HTERT RPE-1 (cell line): ENCODE results near the gene TSPAN9.

ENCODE experiments used
- in situ Hi-C: fragments of 300-500 bp; cut with MboI; formaldehyde crosslinking; loops from 4 replicates; pipeline ENCODE4 v1.14.3; 2020; ENCODE audit warnings: low sequenced_read_pairs

TSPAN9 gene

GRCh38 chr12:3157581-3158323 is 80.6 kb downstream of the TSPAN9 start:
- in situ Hi-C loops, result no loop called here

DNA sequence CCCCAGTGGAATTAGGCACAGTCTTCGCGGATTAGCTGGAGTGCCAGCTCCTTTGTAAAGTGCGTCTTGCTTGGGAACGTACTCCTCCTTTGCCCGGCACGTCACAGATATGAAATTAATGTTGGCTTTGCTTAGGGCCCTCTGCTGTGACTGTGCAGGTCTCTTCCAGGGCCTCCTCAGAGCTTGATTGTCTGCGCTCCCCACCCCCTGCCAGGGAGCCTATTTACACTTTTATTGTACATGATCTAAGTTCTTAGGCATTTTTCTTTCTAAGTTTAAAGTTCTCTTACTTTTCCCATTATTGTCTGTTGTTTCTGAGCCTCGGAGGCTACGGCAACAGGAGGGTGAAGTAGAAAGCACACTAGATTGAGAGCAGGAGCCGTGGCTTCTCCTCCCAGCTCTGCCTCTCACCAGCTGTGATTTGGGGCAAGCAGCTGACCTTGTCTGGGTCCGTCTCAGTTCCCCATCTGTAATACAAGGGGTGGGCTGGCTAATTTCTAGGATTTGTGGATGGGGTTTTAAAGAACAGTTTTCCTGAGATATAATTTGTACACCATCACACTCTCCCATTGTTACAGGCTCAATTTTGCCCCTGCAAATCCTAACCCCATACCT is 81.8 kb downstream of the TSPAN9 start:
- in situ Hi-C loops, result no loop called here

DNA sequence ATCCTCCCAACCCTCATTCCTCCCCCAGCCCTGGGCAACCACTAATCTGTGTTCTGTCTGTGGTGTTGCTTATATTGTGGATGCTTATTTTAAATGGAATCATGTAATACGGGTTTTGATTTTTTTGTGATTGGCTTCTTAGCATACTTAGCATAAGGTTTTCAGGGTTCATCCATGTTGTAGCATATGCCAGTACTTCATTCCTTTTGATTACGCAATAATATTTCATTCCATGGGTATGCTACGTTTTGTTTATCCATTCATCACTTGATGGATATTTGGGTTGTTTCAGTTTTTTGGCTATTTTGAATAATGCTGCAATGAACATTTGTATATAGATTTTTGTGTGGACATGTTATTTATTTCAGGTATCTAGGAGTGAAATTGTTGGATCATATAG is 82.9 kb downstream of the TSPAN9 start:
- in situ Hi-C loops, result no loop called here

GRCh38 chr12:3161861-3162260 is 84.7 kb downstream of the TSPAN9 start:
- in situ Hi-C loops, result no loop called here

DNA sequence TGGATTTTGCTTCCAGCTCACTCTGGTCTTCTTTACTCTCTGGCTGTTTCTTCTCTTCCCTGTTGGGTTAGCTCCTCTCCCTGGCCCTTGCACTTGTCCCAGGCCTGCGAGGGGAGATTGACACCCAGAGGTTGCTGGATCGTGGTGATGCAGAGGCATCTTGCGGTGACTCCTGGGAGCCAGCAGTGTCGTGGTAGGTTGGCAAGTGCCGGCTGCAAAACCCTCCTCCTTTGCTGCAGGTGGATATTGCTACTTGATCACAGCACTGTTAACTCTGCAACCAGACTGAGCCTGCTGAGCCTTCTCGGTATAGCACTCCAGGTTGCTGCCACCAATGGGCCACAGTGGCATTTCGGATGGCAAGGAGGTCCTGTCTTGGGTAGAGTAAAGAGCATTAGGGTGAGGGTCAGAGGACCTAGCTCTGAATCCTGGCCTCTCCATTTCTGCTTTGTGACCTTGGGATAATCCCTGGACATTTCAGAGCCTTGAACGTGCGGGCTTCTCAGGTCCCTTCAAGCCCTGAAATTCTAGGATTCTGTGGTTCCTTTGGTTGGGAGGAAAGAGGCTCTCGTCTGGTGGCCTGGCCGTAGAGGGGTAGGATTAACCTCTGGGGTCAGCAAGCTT is 87.4 kb downstream of the TSPAN9 start:
- in situ Hi-C loops, result no loop called here

DNA sequence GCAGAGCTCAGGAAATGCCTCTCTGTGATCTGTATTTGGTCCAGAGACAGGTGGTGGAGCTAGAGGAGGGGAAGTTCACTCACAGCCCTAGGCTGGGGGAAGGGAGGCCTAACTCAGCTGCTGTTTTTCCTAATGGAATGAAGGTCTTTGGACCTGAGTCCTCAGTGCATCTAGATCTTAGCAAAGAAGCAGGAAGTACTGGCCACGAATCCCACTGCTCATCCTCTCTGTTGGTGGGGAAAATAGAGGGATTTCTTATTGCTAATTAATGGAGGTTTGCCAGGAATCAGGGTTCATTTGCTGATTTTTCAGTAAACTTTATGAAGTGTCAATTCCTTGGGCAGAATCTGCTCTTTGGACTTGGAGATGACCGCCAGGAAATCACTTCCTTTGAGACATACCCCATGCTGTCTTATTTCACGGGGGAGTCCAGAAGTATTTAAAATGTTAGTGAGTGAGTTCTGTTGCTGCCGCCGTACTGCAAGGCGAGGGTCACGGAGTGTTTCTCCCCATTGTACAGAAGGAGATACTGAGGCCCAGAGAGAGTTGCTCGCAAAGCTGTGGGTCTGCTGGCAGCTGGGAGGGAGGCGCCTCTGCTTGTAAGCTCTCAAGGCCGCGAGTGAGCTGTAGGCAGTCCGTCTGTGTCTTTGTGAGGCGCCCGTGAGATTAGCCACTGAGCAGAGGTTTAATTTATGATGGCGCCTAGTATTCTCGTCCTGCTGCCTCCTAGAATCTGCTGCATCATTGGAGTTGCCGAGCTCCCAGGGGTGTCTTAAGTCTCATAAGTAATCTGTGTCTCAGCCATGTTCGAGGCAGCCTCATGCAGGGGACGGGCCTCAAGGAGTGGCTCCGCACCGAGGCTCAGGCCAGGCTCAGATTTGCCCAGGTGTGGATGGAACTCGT is 88.2 kb downstream of the TSPAN9 start:
- in situ Hi-C loops, result no loop called here

- in situ Hi-C loops, result no loop called here
These were observed 90.5 kb downstream of the TSPAN9 start for GRCh38 chr12:3167636-3168035.

DNA sequence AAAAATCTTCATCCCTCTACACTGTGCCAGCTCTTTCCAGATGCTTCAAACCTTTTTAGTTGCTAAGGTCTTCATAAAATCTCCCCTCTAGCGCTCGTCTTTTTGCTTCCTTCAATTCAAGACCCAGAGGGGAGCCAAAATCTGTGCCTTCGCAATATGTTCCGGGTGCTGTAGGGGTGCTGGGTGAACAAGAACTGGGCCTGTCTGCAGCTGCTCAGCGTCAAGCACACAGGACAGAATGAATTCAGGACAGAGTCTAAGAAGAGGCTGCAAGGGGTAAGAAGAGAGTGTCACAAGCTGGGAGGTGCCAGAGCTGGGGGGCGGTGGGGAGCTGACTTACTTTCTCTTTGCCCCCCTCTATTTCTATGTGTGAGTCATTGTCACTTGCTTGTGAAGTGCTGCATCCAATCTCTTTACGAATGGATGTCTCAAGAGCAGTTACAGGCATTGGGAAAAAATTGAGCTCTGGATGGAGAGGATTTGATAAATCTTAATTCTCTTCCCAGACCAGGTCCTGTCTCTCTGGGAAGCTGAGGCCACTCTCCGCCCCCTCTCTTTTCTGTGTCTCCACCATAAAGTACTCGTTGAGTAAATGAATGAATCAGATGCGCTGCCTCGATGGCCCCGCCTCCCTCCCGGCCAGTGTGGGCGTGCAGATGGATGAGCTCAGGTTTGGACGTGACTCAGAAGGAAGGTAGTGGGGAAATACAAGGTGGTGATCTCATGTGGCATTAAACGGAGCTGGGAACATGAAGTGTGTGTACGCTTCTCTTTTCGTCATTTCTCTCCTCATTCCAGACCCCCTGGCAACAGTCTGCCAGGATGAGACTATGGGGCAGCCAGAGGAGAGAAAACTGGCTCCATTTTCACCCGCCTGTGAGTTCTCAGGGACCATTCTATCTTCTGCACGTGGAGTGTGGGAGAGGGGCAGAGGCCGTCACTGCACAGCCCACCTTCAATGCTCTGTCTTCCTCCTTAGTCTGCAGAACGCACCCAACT is 91.3 kb downstream of the TSPAN9 start:
- in situ Hi-C loops, result no loop called here

DNA sequence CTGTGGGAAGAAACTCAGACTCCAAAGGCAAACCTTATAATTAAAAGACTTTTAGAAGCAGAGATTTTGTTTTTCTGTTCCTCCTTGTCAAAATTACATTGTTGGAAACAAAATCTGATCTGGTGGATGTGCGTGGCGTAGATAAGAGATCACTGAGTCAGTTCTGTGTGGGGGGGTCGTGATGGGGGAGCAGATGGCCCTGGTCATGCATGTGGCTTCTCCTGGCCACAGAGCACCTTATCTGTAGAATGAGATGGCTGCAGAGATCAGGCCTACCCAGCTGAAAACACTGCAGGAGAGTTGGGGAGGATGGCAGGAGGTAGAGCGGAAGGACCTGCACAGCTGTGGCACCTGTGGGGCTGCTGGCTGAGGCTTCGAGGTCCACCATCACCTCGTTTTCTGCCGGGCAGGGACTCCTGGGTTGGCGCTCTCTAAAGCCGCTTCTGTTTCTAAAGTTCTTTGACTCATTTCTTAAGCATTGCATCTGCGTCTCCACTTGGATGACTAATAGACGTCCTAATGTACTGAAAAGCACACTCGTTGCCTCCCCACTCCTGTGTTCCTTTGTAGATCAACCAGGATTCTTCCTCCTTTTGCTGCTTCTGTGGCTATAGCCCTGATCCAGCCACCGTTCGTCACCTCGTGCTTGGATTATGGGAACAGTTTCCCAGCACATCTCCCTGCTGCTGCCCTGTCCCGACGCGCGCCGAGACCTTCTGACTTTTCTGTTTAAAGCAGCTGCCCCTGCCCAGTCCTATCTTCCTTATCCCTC is 93.4 kb downstream of the TSPAN9 start:
- in situ Hi-C loops, result no loop called here

DNA sequence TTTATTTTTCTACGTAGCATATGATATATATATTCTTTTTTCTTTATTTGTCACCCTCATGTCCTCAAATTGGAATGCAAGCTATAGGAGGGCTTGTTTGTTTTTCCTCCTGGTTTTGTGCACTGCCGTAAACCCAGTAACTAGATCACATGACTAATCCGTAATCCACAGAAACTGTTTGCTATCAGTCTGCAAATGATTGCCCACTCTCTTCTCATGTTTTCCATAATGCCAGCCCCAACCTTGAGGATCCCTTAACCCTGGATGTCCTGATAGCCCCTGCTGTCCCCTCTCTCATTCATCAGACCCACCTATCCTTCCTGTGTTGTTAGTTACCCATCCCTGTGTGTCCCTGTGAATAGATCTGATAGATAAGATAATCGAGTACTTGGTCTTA is 94.0 kb downstream of the TSPAN9 start:
- in situ Hi-C loops, result no loop called here

- in situ Hi-C loops, result no loop called here
These were observed 95.2 kb downstream of the TSPAN9 start for GRCh38 chr12:3172124-3173007.

DNA sequence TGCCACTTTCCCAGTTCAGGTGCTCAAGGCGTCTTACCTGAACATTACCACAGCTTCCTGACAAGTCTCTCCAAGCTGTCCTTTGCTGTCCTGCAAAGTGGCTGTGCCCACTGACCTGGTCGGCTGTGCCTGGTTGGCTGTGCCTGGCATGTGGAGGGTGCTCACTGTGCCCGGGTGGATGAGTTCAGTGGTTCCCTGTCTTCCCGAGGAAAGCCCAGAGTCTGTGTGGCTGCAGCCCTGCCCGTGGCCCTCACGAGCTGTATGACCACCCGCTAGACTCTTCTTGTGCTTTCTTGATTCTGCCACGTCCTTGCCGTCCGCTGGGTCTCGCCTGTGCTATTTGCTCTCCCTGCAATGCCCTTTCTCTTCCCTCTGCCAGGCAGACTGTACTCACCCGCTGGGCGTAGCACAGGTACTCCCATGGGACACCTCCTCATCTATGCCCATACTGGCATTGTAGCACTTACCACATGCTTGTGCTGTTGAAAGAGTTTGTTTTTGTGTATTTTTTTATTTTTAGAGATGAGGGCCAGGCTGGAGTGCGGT is 95.9 kb downstream of the TSPAN9 start:
- in situ Hi-C loops, result no loop called here

DNA sequence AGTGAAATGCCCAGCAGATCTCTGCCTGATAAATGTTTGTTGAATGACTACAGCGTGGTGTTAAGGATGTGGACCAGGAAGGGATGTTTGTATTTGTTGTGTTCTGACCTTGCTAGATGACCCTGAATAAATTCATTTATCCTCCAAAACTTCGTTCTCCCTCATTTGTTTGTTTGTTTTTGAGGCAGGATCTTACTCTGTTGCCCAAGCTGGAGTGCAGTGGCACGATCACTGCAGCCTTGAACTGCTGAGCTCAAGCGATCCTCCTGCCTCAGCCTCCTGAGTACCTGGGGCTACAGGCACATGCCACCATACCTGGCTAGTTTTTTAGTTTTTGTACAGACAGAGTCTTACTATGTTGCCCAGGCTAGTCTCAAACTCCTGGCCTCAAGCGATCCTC is 96.7 kb downstream of the TSPAN9 start:
- in situ Hi-C loops, result no loop called here

- in situ Hi-C loops, result no loop called here
These were observed 98.1 kb downstream of the TSPAN9 start for GRCh38 chr12:3175238-3175637.

GRCh38 chr12:3176754-3177153 is 99.6 kb downstream of the TSPAN9 start:
- in situ Hi-C loops, result no loop called here

- in situ Hi-C loops, result no loop called here
These were observed 100.7 kb downstream of the TSPAN9 start for GRCh38 chr12:3177778-3178425.

DNA sequence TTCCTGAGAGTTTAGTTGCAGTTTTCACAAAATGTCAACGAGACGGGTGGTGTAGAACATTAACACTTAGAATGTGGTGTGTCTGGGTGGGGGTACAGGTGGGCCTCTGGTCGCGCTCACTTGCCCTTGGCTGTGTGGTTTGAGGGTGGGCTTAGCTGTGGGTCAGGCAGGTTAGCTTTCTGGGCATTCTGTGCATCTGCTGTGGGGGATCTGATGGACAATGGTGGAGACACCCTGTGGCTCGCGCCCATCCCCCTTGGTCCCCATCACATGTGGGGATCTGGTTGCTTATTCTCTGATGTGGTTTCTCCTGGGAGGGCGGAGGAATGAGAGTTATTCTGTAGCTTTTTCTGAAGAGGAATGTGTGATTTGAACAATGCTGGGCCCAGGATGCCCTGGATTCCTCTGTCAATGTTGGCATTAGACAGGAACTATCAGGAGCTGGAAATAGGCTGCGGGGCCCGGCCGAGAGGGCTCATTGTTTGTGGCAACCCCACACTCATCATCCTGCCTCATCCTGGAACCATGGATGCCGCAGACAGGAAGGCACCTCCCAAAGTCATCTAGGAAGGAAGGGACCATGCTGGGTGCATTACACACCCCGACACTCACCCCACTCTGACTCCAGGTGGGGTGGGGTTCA is 101.6 kb downstream of the TSPAN9 start:
- in situ Hi-C loops, result no loop called here
